SK-N-SH (cell line): ENCODE measurements around the gene C6orf132. TPM values are rescaled to one million over a fixed set of nuclear protein-coding genes. Genes with fewer than 3 reads are reported as not detected.

ENCODE experiments used
- CTCF ChIA-PET: fragments of 300-600, 350-600 bp; formaldehyde crosslinking; extraction: SDS; loops from one replicate; lab custom pipeline; 2021; lab: Yijun Ruan, JAX
- POLR2A ChIA-PET: fragments of 350-600 bp; sonication (Branson Sonifier 250); formaldehyde crosslinking; extraction: SDS; loops from one replicate; lab custom pipeline; 2020; ENCODE audit warnings: antibody characterized with exemption, inconsistent platforms; lab: Yijun Ruan, JAX
- DNase-seq: peaks from one replicate; pipeline ENCODE4 v3.0.0; 2012
- H2AFZ ChIP-seq: fragments of 200-600 bp; sonication (generic); 2 replicates; pipeline ENCODE4 v1.8.1; 2016; ENCODE audit warnings: antibody characterized with exemption, mild to moderate bottlenecking, low read depth
- H3F3A ChIP-seq: fragments of 200-600 bp; sonication (generic); replicated peaks from 2 replicates; pipeline ENCODE3; 2016; ENCODE audit warnings: antibody characterized with exemption, mild to moderate bottlenecking; ENCODE audit not compliant: insufficient read depth
- H3K27ac ChIP-seq, 2 experiments: fragments of 200-500 bp in 1 of 2; fragments of 200-600 bp in 1 of 2; sonication (Bioruptor generic) in 1 of 2; sonication (generic), shearing (Covaris generic) in 1 of 2; 2 replicates each; pipeline versions ENCODE4 v1.5.1 to v1.6.1; 2014 to 2016; ENCODE audit warnings: low read depth in 2 of 2, inconsistent platforms in 1 of 2, low read length in 1 of 2, mild to moderate bottlenecking in 1 of 2, mixed read lengths in 1 of 2
- H3K27me3 ChIP-seq: fragments of 200-600 bp; sonication (generic), shearing (Covaris generic); 2 replicates; pipeline ENCODE4 v1.6.1; 2016; ENCODE audit warnings: mixed run types; ENCODE audit not compliant: insufficient read depth
- H3K36me3 ChIP-seq, 2 experiments: fragments of 200-500 bp in 1 of 2; fragments of 200-600 bp in 1 of 2; sonication (Bioruptor generic) in 1 of 2; sonication (generic) in 1 of 2; replicated peaks in 1 of 2; 2 replicates each; pipeline versions ENCODE3 to v1.5.1; 2014 to 2016; ENCODE audit warnings: low read length in 1 of 2, mild to moderate bottlenecking in 1 of 2; ENCODE audit not compliant: insufficient read depth in 2 of 2, control insufficient read depth in 1 of 2
- H3K4me1 ChIP-seq, 2 experiments: fragments of 200-500 bp in 1 of 2; fragments of 200-600 bp in 1 of 2; sonication (Bioruptor generic) in 1 of 2; sonication (generic), shearing (Covaris generic) in 1 of 2; 2 replicates each; pipeline versions ENCODE4 v1.5.1 to v1.6.1; 2014 to 2016; ENCODE audit warnings: low read depth in 1 of 2, low read length in 1 of 2, mixed run types in 1 of 2; ENCODE audit not compliant: insufficient read depth in 2 of 2, control insufficient read depth in 1 of 2
- H3K4me2 ChIP-seq: fragments of 200-600 bp; sonication (generic), shearing (Covaris generic); 2 replicates; pipeline ENCODE4 v1.6.1; 2017; ENCODE audit warnings: mixed run types
- H3K4me3 ChIP-seq, 2 experiments: fragments of 200-500 bp in 1 of 2; fragments of 200-600 bp in 1 of 2; sonication (Bioruptor generic) in 1 of 2; sonication (generic), shearing (Covaris generic) in 1 of 2; 2 replicates each; pipeline versions ENCODE4 v1.5.1 to v1.8.1; 2014 to 2016; ENCODE audit warnings: low read depth in 2 of 2, inconsistent platforms in 1 of 2, low read length in 1 of 2, mild to moderate bottlenecking in 1 of 2, mixed read lengths in 1 of 2, moderate library complexity in 1 of 2
- H3K79me2 ChIP-seq: fragments of 200-600 bp; sonication (generic); 2 replicates; pipeline ENCODE4 v1.8.1; 2017; ENCODE audit warnings: mild to moderate bottlenecking; ENCODE audit not compliant: insufficient read depth
- H3K9ac ChIP-seq: fragments of 200-600 bp; sonication (generic); 2 replicates; pipeline ENCODE4 v1.6.1; 2017; ENCODE audit warnings: mixed run types
- H3K9me2 ChIP-seq: fragments of 200-600 bp; sonication (generic); 2 replicates; pipeline ENCODE4 v1.6.1; 2017; ENCODE audit warnings: mixed run types
- H3K9me3 ChIP-seq: fragments of 200-600 bp; sonication (generic); 2 replicates; pipeline ENCODE4 v1.6.1; 2017; ENCODE audit warnings: mixed run types, mild to moderate bottlenecking, moderate library complexity
- H4K20me1 ChIP-seq: fragments of 200-600 bp; sonication (generic); 2 replicates; pipeline ENCODE4 v1.6.1; 2017; ENCODE audit warnings: mild to moderate bottlenecking, mixed run types; ENCODE audit not compliant: insufficient read depth
- CHD2 ChIP-seq: fragments of 150-350 bp; IDR thresholded peaks from 2 replicates; pipeline ENCODE4 v1.6.1; 2018; ENCODE audit warnings: low read length; ENCODE audit not compliant: partially characterized antibody
- EP300 ChIP-seq, 2 experiments: IDR thresholded peaks; 2 replicates each; pipeline versions ENCODE4 v1.4.0 to v1.6.1; 2012; ENCODE audit warnings: borderline replicate concordance in 1 of 2, low read depth in 1 of 2, low read length in 1 of 2
- NFIC ChIP-seq: IDR thresholded peaks from 2 replicates; pipeline ENCODE4 v1.4.0; 2012; ENCODE audit warnings: borderline replicate concordance
- NRF1 ChIP-seq: IDR thresholded peaks from 2 replicates; pipeline ENCODE4 v1.6.1; 2012; ENCODE audit warnings: low read depth, mild to moderate bottlenecking, low read length
- PBX3 ChIP-seq: IDR thresholded peaks from 2 replicates; pipeline ENCODE4; 2012
- REST ChIP-seq: IDR thresholded peaks from 2 replicates; pipeline ENCODE4 v1.6.1; 2012; ENCODE audit warnings: mild to moderate bottlenecking, low read depth, low read length, moderate library complexity
- SIN3A ChIP-seq: IDR thresholded peaks from 2 replicates; pipeline ENCODE4 v1.6.1; 2012; ENCODE audit warnings: low read depth, mild to moderate bottlenecking, low read length, moderate library complexity, borderline replicate concordance
- YY1 ChIP-seq: IDR thresholded peaks from 2 replicates; pipeline ENCODE4 v1.4.0; 2012; ENCODE audit warnings: low read depth, mild to moderate bottlenecking
- ZBTB33 ChIP-seq: IDR thresholded peaks from 2 replicates; pipeline ENCODE4 v1.4.0; 2012; ENCODE audit warnings: low read depth, borderline replicate concordance
- WGBS: methylation state at CpG from one replicate; pipeline ENCODE4 v1.1.6; 2017; ENCODE audit warnings: low lambda C conversion rate; 5-methylcytosine and 5-hydroxymethylcytosine counted together
- polyA plus RNA-seq, 3 experiments: library from polyadenylated mRNA; depleted of rRNA; stranded (reverse); fragments of >200 nt; gene quantifications; 2 replicates each; pipeline ENCODE4 v1.2.3, GENCODE V29; 2012

The C6orf132 gene
- polyA plus RNA-seq, 1 of the 3 experiments (the other 2 are of a cell fraction) = not detected

- ChIA-PET CTCF (interaction anchor here (0.6 to 10.3 kb wide), 6 partner anchors 10 to 114 kb away, joined by 3 to 159 read pairs (median 6); partner anchors contain the start of gene TAF8), POLR2A (no interaction called here)
- Histone ChIP-seq H3K4me1 (no peaks in the 10 kb centered on the region; a peak in 1 of 4 replicates), H3K9me3 (no peaks in the 10 kb centered on the region), H2AFZ (no peak overlapping the region), H3K9me2 (no peaks in the 10 kb centered on the region), H4K20me1 (no peaks in the 10 kb centered on the region), H3K36me3 (no peaks in the 10 kb centered on the region), H3K79me2 (no peaks in the 10 kb centered on the region), H3K9ac (no peak overlapping the region), H3K27me3 (no peaks in the 10 kb centered on the region), H3K4me3 (no peak overlapping the region), H3K27ac (no peak overlapping the region), H3K4me2 (no peak overlapping the region), H3F3A (no peaks in the 10 kb centered on the region)
- 88% methylated on average over 1 of the region's 1 CpG for WGBS
- no peak for DNase-seq
- TF ChIP-seq NFIC = no peak
- no peak for TF ChIP-seq SIN3A
Observed at GRCh38 chr6:42163981-42164380, 21.6 kb upstream of the C6orf132 start.

GRCh38 chr6:42162812-42163211 lies 20.4 kb upstream of the C6orf132 start:
- no peaks in the 10 kb centered on the region for H3K36me3 ChIP-seq
- no peaks in the 10 kb centered on the region for H3F3A ChIP-seq
- no peaks in the 10 kb centered on the region for H3K79me2 ChIP-seq
- H3K9me3 ChIP-seq = no peaks in the 10 kb centered on the region
- DNase-seq = no peak
- H3K4me2 ChIP-seq = no peak overlapping the region
- no peak overlapping the region for H3K9ac ChIP-seq
- H3K27me3 ChIP-seq = no peaks in the 10 kb centered on the region
- H3K9me2 ChIP-seq = no peaks in the 10 kb centered on the region
- H3K4me3 ChIP-seq = no peak overlapping the region
- ChIA-PET CTCF (interaction anchor here (1.1 to 10.3 kb wide), 3 partner anchors 82 to 385 kb away, joined by 4 to 159 read pairs (median 4); no protein-coding TSS in a partner anchor), POLR2A (no interaction called here)
- no peak overlapping the region for H2AFZ ChIP-seq
- 85% methylated on average over 6 of the region's 13 CpGs for WGBS
- H4K20me1 ChIP-seq = no peaks in the 10 kb centered on the region
- H3K27ac ChIP-seq = no peak overlapping the region
- no peak for TF ChIP-seq EP300 (IDR thresholded peaks at IDR 0.05; ENCODE audit: borderline replicate concordance in 1 of 2, low read depth in 1 of 2, low read length in 1 of 2)
- no peak for TF ChIP-seq NRF1
- TF ChIP-seq REST = no peak
- TF ChIP-seq ZBTB33 = no peak
- no peak for TF ChIP-seq YY1
- no peak for TF ChIP-seq PBX3
- no peak for TF ChIP-seq SIN3A
- no peak for TF ChIP-seq CHD2
- H3K4me1 ChIP-seq = peaks cover 0 to 9% of the 10 kb centered on the region in 2 experiments; a peak in 2 of 4 replicates
